Fibroblast of lung (primary cell): ENCODE measurements around the gene RACK1.

ENCODE experiments used
- CTCF ChIP-seq, 2 donors: IDR thresholded peaks in 1 of 2; conservative IDR thresholded peaks in 1 of 2; 1 replicate in 1 of 2; 2 replicates in 1 of 2; pipeline ENCODE4 v1.5.1; 2011 to 2012; ENCODE audit warnings: low read length in 2 of 2, control low read depth in 1 of 2, inconsistent platforms in 1 of 2, low read depth in 1 of 2, mild to moderate bottlenecking in 1 of 2
- EZH2 ChIP-seq: IDR thresholded peaks from 2 replicates; pipeline ENCODE4 v1.5.1; 2012; ENCODE audit warnings: low read length, control low read depth, mild to moderate bottlenecking; ENCODE audit errors: missing control alignments

DNA sequence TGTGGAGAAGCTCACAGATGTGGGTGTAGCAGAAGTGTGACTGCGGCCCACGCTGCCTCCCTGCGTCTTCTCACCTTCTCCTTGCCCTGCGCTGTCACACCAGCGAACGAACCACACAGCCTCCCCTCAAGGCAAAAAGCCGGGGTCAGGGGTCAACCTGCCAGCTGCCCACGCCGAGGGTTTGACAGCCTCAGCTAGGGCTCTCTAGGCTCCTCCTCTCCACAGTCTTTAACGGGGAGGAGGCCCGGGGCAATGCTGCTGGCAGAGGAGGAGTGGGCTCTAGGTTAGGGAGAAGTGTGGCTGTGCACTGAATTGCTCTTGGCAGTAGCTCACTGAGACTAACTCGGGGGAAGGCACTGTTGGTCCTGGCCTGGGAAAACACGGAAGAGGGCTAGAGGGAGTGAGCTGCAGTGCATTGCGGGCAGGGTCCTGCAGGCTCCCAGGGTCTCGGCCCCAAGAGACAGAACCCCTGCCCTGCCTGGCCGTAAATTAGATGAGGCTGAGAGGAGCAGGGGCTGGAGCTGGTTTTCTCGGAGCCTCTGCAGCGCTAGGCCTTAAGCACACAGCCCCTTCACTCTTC lies 21.5 kb upstream of the RACK1 start:
- TF ChIP-seq CTCF (conservative IDR thresholded peaks at IDR 0.05 in 1 of 2, IDR thresholded peaks at IDR 0.05 in 1 of 2; ENCODE audit: low read depth in 1 of 2, low read length in 2 of 2) (no peak), EZH2 (no peak)
